Measurements from ENCODE around the gene PHC2. TPM values are rescaled to one million over a fixed set of nuclear protein-coding genes. Genes with fewer than 3 reads are reported as not detected.
A peak's percentile ranks its signal among the peaks of the same experiment; 100 is the strongest.
"Not testable (repeated sequence)": the region's sequence is repeated elsewhere in the genome, so short reads cannot be mapped to it uniquely, and the experiment has no call there.

The PHC2 gene
- total RNA-seq, 2 donors from 2014 or later: 60.6 to 74.8 TPM

DNA sequence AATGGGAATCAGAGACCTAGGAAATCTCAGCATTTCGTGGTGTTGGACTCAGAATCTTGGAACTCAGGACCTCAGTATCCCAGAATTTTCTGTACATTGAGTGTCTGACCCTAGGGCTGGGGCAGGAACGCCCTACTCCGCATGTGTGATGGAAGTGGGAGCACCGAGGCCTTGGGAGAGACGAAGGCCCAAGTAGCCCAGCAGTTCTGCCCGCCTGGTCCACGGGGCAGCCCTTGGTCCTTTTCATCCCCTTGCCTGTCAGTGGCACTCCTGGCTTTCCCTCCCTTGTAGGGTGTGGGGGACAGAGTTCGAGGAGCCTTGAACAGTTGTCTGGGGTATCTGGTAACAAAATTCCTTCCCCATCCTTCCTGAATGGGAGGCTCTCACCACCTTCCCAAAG is 120.2 kb downstream of the PHC2 start:
- TF ChIP-seq, protein P1, sequence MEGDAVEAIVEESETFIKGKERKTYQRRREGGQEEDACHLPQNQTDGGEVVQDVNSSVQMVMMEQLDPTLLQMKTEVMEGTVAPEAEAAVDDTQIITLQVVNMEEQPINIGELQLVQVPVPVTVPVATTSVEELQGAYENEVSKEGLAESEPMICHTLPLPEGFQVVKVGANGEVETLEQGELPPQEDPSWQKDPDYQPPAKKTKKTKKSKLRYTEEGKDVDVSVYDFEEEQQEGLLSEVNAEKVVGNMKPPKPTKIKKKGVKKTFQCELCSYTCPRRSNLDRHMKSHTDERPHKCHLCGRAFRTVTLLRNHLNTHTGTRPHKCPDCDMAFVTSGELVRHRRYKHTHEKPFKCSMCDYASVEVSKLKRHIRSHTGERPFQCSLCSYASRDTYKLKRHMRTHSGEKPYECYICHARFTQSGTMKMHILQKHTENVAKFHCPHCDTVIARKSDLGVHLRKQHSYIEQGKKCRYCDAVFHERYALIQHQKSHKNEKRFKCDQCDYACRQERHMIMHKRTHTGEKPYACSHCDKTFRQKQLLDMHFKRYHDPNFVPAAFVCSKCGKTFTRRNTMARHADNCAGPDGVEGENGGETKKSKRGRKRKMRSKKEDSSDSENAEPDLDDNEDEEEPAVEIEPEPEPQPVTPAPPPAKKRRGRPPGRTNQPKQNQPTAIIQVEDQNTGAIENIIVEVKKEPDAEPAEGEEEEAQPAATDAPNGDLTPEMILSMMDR (IDR thresholded peaks at IDR 0.05): no peak
- Histone ChIP-seq H3K4me3 (no peak overlapping the region), H3K4me1 (no peaks in the 10 kb centered on the region), H3K9me3 (no peaks in the 10 kb centered on the region), H3K27ac (no peak overlapping the region), H3K36me3 (no peaks in the 10 kb centered on the region), H3K9ac (ENCODE audit: low read depth in 2 of 2, low read length in 2 of 2) (no peak overlapping the region), H3K27me3 (peaks cover 6% of the 10 kb centered on the region)
- DNase-seq: no peak
- intact Hi-C loops (cut with DNase I): no loop called here

DNA sequence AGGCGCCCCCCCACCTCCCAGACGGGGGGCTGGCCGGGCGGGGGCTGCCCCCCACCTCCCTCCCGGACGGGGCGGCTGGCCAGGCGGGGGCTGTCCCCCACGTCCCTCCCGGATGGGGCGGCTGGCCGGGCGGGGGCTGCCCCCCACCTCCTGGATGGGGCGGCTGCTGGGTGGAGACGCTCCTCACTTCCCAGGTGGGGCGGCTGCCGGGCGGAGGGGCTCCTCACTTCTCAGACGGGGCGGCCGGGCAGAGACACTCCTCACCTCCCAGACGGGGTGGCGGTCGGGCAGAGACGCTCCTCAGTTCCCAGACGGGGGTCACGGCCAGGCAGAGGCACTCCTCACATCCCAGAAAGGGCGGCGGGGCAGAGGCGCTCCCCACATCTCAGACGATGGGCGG is 121.5 kb downstream of the PHC2 start:
- H3K27me3 ChIP-seq; H3K9me3 ChIP-seq; H3K4me3 ChIP-seq; DNase-seq; intact Hi-C loops (cut with DNase I); H3K9ac ChIP-seq (ENCODE audit: low read depth in 2 of 2, low read length in 2 of 2); H3K27ac ChIP-seq; H3K4me1 ChIP-seq; H3K36me3 ChIP-seq: not testable (repeated sequence)

DNA sequence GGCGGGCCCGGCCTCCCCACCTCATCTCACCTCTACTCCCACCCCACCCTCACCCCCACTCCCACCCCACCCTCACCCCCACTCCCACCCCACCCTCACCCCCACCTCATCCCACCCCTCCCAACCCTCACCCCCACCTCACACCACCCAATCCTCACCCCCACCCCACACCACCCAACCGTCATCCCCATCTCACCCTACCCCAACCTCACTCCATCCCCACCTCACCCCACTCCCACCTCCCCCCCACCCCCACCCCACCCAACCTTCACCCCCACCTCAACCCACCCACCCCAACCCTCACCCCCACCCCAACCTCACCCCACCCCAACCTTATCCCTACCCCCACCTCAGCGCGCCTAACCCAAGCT is 123.4 kb downstream of the PHC2 start:
- intact Hi-C loops (cut with DNase I): no loop called here
- no peak overlapping the region for H3K9ac ChIP-seq (ENCODE audit: low read depth in 2 of 2, low read length in 2 of 2)
- TF ChIP-seq, protein P1 (IDR thresholded peaks at IDR 0.05): no peak

DNA sequence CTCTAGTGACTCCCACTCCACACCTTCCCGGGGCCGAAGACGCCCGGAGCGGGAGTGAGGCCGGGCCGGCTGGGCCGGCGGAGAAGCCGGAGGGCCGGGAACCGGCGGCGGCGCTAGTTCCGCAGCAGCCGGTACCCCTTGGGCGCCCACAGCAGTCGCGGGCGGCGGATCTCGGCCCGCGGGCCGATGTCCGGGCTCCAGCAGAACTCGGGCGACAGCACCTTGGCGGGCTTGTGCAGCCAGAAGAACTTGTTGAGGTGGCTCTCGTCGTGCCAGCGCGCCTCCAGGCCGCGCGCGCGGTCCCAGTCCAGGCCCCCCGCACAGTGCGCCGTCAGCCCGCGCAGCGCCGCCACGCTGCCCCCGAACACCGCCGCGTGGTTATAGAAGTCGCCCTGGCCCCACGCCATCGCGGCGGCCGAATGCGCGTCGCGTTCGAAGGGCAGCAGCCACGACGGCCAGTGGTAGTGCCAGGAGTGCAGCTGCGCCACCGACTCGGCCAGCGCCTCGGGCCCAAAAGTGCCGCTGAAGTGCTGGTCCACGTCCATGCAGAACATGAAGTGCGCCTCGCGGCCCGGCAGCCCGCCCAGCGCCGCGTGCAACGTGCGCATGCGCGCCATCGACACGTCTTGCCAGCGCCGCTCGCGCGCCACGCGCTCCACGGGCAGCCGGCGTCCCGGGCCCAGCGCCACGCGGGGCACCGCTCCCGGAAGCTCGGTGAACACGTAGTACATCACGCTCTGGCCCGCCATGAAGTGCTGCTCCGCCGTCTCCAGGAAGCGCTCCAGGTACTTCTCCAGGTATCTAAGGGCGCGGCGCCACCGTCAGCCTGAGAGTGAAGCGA is 124.0 kb downstream of the PHC2 start:
- no peak for DNase-seq
- intact Hi-C loops (cut with DNase I): no loop called here

More for the DNA sequence above, 123.4 kb downstream of the PHC2 start:
- Histone ChIP-seq H3K4me1 (no peaks in the 10 kb centered on the region), H3K9me3 (no peaks in the 10 kb centered on the region), H3K4me3 (no peak overlapping the region), H3K27me3 (peaks cover 6% of the 10 kb centered on the region), H3K27ac (no peak overlapping the region), H3K36me3 (no peaks in the 10 kb centered on the region)
- DNase-seq: no peak

DNA sequence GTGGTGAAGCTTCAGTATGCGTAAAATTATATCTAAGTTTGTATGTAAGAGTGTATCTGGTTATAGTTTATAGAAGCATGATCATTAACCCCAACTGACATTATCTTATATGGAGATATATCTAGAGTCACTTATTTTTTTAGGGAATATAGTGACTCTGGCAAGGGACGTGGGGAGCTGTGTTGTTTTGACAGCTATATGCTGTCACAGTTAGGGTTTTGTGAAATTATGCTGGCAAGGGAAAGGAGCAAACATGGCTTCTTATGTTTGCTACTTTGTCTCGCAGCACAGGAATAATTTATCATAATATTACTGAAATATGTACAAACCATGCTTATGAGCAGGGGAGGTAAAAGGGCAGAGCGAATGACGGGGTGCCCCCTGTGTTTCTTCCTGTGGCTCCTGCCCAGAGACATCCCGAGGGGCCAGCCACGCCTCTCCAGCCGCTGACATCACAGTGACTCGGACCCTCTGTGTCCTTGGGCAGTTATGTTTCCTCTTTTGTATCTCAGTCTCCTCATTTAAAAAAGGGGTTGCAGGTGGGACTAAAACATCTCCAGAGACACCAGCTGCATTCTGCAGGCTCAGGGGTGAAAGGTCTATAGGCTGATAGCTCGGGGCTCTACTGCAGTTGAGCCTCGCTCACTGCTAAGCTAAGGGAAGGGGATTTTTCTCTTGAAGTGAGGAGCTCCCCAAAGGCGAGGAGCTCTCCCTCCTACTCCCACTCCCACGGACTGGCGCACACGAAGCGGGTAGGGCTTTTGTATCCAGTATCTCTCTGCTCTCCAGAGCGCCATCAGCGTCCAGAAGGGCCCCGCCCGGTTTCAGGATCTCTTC is 124.9 kb downstream of the PHC2 start:
- Histone ChIP-seq H3K27me3 (peaks cover 6% of the 10 kb centered on the region), H3K9me3 (no peaks in the 10 kb centered on the region), H3K36me3 (no peaks in the 10 kb centered on the region), H3K9ac (ENCODE audit: low read depth in 2 of 2, low read length in 2 of 2) (no peak overlapping the region), H3K4me3 (no peak overlapping the region), H3K4me1 (no peaks in the 10 kb centered on the region), H3K27ac (no peak overlapping the region)
- no peak for DNase-seq
- TF ChIP-seq, protein P1 (IDR thresholded peaks at IDR 0.05): no peak
- intact Hi-C loops (cut with DNase I): no loop called here

More for the DNA sequence above, 124.0 kb downstream of the PHC2 start:
- no peaks in the 10 kb centered on the region for H3K9me3 ChIP-seq
- TF ChIP-seq, protein P1 (IDR thresholded peaks at IDR 0.05): no peak
- H3K36me3 ChIP-seq: no peaks in the 10 kb centered on the region
- no peaks in the 10 kb centered on the region for H3K4me1 ChIP-seq
- peak overlapping the region; percentile 16 for H3K4me3 ChIP-seq
- H3K9ac ChIP-seq (ENCODE audit: low read depth in 2 of 2, low read length in 2 of 2): no peak overlapping the region
- H3K27me3 ChIP-seq: peaks cover 6% of the 10 kb centered on the region
- no peak overlapping the region for H3K27ac ChIP-seq

Data from colonic mucosa (tissue), 4 donors.